HG03095 (cell line): ENCODE results near the gene GNAI2.
"Not testable (repeated sequence)": the region's sequence is repeated elsewhere in the genome, so short reads cannot be mapped to it uniquely, and the experiment has no call there.

Experiments used
- ATAC-seq: cut with Tn5 transposase; IDR thresholded peaks from one replicate; pipeline ENCODE4 v1.9.1; 2021; ENCODE audit warnings: moderate library complexity; ENCODE audit not compliant: unreplicated experiment

GNAI2 gene

DNA sequence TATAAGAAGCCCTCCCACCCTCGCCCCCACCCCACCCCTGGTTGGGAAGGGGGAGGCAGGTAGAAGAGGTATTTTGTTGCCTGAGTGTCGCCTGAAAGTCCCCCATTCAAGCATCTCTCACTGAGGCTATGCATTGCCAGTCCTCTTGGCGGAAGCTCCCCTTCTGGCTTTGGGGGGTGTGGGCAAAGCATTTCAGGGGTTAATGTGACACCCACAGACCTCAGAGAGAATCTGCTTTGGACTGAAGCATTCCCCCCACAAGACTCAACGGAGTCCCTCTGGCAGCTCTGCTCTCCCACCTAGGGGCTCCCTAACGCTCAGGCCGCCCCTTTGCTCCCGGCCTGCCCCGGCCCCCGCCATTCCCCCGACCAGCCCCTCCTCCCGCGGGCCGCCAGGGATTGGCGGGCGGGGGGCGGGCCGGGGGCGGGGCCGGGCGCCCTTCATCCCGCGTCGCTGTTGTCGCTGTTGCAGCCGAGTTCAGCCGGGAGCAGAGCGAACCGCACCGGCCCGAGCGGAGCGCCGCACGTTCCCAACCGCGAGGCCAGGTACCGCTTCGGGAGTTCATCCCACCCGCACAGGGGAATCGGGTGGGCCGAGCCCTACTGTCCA is 31.1 kb upstream of the GNAI2 start, which contains the start of gene SLC38A3:
SLC38A3 (plus strand) TSS at position 468 of the 609 bp plus-strand sequence. CDS start 8,929 bp downstream, outside the sequence.
- ATAC-seq, result no peak

DNA sequence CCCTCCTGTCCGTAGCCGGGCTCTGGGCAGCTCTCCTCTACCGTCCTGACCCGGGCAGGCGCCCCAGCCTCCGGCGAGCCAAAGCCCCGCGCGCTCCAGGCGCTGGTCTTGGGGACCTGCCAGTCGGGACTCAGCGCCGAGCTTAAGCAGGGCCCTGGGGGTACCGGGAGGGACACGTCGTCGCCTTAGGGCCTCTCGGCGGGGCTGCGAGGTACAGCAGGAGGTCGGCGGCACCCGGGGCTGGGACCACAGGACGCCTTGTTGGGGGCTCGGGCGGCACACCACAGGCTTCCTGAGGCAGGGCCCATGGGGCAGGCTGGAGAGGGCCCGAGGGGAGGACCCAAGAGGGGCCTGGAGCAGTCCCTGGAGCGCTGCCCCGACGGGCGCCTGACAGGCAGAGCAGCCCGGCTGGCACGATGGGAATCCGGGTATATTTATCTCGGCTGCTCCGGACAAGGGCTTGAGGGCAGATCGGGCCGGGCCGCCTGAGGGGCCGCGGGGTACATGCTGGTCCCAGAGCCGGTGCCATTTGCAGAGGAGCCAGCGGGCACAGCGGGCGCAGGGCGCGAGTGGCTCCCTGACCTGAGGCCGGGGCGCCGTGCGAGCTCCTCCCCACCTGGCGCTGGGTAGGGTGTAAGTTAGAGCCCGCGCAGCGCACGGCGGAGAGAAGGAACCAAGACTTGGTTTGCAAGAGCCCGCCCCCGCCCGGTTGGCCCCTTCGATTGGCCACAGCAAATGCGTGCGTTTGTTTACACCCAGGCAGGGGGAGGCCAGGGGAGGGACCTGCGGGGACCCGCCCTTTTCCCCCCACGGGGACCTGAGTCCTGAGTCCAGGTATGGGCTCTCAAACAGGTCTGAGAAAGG is 30.4 kb upstream of the GNAI2 start:
- ATAC-seq, result no peak

DNA sequence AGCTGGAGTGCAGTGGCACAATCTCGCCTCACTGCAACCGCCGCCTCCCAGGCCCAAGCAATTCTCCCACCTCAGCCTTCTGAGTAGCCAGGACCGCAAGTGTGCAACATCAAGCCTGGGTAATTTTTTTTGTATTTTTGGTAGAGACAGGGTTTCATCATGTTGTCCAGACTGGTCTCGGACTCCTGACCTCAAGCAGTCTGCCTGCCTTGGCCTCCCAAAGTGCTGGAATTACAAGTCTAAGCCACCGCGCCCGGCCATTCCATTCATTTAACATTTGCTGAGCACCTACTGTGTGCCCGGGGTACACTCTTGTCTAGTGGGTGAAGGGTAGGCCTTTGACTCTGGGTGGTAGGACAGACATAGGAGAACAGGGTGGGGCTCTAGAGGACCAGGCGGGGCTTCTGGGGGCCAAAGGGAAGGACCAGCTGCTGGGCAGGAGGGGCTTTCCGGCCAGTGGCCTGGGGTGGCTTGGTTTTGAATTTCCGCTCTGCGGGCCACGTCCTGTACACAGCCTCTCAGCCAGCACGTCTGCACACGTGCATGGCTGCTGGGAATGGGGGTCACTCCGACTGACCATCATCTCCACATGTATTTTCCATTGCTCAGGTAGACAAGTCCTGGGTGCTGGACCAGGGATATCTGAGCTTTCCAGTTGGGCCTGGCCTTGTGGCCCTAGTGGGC is 28.5 kb upstream of the GNAI2 start:
- no peak for ATAC-seq

DNA sequence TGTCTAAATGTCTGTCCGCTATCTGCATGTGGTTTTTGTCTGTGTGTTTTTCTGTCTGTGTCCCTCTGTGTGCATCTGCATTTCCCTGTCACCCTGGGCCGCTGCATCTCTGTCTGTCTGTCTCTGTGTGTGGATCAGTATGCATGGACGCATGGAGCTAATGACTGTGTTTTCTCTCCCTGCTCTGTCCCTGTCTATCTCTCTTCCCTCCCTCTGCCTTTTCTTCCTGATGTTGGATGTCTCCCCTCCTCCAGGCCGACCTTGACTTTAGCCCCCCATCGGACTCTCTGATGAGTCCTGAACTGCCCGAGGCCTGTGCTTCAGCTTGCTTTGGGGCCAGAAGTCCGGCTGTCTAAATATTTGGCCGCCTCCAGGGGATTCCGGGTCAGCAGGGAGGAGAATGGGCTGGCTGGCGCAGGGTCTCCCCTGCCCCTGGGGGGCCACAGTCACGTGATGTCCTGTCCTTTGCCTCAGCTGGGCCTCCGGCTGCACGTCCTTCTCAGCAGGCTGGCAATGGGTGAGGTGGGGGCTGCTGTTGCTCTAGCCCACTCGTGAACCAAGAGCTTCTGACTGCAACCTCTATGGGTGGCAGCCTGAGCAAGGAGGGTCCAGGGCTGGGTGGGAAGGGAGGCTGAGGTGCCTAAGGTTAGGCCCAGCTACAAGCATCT is 27.2 kb upstream of the GNAI2 start:
- no peak for ATAC-seq

DNA sequence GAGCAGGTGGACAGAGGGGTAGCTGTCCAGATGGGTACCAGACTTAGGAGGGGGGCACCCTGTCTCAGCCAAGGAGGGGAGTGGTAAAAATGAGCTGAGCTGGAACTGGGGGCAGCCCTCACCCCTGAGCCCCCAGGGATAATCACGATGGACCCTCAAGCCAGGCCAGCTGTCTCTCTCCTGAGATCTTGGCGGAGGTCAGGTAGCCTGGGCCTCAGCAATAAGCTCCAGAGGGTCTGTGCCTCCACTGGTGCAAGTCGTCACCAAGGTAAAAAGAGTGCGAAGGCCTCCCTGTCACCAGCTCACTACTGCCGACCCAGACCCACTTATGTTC is 25.9 kb upstream of the GNAI2 start:
- no peak for ATAC-seq

DNA sequence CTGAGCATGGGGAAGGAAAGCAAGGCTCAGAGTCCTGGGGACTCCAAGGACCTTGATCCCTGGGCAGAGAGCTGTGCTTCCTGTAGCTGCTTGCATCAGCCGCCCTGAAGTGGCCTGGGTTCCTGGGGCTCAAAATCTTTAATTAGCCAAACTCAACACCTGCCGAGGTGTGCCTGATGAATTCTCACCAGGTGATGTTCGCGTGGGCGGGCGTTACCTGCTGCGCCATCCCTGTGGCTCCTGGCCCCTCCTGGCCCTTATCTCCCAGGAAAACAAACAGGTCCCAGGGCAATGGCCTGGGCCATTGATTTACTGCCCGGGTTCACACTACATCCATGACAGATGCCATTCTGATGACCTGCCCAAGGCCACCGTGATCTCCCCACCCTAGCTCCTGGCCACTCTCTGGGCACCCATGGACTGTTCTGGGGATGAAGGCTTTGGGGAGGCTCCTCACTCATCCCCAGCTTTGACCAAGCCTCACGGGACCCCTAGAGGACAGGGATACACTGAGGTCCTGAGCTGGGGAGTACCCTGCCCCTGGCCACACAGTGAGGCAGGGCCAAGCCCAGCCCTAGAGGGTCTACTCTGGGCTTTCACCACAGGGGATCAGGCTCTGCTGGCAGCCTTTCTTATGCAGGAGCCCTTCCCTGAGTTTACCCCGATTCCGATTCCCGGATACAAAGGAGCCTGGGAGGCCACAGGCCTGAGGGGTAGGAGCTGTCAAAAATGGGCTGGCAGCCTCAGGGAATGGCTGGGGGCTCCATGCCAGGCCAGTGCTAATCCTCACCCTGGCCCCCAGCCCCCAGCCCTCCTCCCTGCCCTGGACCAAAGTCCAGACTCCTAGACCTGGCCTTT is 25.3 kb upstream of the GNAI2 start:
- no peak for ATAC-seq

DNA sequence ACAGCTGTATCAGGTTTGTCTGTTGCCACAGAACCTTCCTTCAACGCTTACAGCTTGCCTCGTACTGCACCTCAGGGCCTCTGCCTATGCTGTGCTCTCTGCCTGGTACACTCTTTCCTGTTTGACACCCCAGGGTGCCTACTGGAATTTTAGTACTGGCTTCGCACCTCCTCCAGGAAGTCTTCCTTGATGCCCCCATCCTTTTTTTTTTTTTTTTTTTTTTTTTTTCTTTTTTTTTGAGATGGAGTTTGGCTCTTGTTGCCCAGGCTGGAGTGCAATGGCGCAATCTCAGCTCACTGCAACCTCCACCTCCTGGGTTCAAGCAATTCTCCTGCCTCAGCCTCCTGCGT is 24.7 kb upstream of the GNAI2 start:
- not testable (repeated sequence) for ATAC-seq

DNA sequence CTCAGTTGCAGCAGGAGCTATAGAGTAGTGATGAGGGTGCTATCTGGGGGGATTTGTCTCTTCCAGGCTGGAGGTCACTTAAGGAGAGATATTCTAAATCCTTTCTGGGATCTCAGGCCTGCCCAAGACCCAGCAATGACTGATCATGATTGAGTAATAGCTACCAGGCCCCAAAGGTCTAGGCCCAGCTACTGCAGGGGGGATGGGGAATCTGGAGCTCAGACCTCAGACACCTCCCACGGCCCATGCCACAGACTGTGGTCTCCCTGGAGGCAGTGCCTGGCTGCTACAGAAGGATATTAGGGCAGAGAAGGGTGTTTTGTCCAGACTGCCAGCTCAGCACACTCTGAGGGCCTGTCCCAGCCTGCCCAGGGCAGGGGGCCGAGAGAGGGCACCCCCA is 24.1 kb upstream of the GNAI2 start:
- no peak for ATAC-seq

DNA sequence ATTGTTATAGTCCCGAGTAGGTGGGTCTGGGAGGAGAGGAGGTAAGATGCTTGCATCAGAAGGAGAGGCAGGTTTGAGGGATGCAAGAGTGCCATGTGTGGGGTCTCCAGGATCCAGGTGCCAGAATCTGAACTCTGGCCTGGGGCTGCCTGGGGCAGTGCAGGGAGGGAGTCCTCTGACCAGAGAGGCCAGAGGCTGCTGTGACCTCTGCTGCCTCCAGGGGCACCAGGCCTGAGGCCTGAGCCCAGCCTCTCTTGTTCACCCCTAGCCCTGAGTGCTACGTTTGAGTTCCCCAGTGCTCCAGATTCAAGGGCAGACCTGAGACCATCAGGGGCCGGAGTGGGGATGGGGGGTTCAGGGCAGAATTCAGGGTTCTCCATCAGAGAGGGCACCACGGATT is 23.5 kb upstream of the GNAI2 start:
- no peak for ATAC-seq

DNA sequence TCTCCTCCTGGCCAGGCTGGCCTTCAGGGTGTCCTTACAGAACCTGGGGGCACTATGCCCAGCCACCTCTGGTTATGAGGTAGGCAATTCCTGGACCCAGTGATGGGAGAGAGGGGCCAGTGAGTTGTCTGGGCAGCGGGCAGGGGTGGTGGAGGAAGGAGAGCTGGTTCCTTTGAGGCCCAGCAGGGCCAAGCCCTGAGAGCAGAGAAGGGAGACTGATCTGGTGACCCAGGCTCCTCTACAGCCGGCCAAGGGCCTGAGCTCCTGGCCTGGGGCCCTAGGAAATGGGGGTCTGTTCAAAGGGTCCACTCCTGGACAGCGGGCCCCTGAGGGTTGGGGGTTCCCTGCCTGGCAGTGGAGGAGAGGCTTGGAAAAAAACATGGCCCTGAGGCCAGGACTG is 23.0 kb upstream of the GNAI2 start:
- no peak for ATAC-seq

DNA sequence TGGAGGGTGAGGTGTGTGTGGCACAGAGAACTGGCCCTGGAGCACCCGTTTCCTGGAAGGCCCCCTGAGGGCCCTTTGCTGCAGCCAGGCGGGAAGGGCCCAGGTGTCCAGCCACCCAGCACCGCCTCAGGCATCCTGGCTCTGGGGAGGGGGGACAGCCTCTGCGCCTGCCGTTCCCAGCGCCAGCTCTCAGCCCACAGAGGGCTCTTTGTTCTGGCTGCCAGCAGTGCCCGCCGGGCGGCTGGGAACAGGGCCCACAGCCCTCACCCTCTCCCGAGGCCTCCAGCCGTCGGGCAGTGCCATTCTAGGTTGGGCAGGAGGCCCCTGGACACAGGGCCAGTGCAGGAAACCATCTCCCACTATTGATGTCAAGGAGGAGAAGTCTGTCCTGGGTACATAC is 22.6 kb upstream of the GNAI2 start:
- no peak for ATAC-seq

DNA sequence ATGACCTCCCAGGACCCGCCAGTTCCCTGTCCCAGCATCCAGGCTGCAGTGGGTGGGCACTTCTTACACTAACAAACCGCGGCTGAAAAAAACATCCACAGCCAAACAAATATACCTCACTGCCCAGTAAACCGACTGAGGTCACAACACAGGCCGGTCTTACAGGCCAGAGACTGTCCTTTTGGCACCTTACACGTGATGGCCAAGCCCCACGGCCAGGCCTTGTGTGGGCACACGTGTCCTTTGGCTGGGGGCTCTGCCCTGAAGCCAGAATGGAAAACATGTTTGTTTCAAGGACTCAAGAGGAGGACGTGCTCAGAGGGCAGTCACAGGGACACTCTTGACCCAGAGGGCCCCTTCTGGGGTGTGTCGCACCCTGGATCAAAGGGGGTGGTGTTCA is 21.2 kb upstream of the GNAI2 start:
- no peak for ATAC-seq

DNA sequence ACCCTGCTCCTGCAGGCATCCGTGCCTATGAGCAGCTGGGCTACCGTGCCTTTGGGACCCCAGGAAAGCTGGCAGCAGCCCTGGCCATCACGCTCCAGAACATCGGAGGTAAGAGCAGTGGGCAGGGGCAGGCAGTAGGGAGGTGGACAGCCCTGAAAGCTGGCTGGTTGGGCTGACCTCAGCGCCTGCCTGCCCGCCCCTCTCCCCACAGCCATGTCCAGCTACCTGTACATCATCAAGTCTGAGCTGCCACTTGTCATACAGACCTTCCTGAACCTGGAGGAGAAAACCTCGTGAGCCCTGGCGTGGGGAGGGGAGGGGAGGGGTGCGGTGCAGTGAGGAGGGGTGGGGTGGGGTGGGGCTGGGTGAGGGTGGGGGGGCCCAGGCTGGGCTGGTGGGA is 20.5 kb upstream of the GNAI2 start:
- no peak for ATAC-seq

DNA sequence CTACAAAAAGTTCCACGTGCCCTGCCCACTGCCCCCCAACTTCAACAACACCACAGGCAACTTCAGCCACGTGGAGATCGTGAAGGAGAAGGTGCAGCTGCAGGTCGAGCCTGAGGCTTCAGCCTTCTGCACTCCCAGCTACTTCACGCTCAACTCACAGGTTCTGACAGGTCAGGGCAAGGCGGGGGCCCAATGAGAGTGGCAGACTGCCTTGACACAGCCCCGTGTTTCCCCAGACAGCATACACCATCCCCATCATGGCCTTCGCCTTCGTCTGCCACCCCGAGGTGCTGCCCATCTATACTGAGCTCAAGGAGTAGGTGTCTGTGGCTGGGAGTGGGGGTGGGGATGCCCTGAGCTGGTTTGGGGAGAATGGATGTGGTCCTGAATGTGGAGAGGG is 18.3 kb upstream of the GNAI2 start:
- no peak for ATAC-seq

DNA sequence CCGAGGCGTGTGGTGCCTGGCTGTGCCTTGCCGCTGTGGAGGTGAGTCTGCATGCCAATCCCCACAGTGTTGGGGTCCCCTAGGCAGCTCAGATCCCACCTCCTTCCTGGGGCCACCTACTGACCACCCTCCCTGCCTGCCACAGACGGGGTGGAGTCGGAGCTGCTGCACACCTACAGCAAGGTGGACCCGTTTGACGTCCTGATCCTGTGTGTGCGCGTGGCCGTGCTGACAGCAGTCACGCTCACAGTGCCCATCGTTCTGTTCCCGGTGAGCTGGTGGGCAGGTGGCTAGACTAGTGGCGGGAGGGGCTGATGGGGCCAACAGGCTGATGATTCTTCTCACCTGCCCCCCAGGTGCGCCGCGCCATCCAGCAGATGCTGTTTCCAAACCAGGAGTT is 17.6 kb upstream of the GNAI2 start:
- ATAC-seq, result no peak

DNA sequence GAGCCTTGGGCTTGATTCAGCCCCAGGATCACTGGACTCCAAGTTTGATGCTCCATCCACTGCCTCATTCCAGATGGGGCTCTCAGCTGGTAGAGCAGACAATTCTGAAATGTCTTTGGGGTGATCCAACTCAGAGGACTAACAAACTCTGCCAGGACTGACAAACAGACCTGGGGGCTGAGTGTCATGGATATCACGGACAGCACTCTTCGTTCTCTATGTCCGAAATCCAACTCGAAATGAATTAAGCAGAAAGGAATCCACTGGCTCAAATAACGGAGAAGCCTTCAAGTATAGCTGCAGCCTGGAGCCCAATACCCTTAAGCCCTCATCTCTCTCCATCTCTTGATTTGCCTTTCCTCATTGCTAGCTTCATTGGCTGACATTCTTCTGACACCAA is 16.7 kb upstream of the GNAI2 start:
- no peak for ATAC-seq

DNA sequence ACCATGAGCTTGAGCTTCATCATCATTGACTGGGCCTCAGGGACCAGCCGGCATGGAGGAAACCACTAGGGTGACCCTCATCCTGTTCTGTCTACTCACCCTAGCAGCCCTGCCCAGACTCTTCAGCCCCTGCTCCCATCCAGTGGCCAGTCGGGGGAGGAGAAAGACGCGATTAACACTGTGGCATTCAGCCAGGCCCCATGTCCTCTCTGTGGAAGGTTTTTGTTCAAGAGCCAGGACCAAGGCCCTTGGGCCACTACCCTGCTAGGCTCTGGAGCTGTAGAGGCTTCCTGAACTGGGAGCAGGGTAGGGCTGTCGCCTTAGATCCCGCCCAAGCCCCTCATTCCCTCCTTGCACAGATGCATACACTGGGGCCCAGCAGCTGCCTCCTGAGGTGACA is 15.9 kb upstream of the GNAI2 start:
- ATAC-seq, result no peak

DNA sequence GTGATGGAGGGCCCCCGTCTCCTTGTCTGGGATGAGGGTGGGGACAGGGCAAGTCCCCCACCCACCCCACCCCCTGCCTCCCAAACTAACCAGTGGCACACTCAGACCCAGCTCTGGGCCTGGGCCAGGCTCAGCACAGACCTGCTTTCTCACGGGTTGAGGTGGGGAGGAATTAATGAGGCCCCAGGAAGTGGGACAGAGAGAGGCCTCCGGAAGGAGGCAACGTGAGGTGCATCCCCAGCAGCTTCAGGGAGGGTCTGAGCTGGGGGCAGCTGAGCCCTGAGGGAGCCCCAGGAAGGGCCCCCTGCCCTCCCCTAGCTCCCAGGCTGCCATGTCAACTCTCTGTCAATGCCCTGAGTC is 15.0 kb upstream of the GNAI2 start:
- ATAC-seq, result no peak

DNA sequence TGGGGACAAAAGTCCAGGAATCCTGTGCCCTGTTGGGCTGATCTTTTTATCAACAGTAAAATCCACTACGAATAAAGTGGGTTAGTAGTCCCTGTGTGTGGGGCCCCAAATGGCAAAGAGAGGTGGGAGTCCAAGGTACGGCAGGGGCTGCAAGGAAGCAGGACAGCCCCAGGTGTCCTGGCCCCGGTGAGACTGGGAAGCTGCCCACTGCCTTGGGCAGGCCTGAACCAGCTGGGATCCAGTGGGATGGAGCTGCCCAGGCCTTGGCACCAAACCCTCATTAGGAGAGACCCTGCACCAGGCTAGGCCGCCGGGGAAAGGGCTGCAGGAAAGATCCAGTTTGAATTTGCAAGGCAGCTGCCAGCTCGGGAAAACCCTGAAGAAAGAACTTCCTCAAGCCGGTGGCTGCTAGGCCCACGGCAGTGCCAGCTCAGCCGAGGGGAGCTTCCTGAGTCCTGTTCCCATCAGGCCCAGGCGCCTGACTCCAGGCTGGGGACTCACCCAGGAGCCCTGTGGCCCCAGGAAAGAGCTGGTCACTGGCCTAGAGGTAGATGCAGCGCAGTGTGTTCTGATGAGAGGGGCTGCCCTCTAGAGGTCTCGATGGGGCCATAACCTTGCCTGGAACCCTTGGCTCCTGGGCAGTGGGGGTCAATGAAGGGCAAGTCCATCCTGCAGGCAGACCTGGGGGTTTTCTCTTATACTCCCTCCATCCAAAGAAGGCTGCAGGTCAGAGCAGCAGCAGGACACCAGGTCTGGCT is 14.4 kb upstream of the GNAI2 start:
- ATAC-seq, result no peak

DNA sequence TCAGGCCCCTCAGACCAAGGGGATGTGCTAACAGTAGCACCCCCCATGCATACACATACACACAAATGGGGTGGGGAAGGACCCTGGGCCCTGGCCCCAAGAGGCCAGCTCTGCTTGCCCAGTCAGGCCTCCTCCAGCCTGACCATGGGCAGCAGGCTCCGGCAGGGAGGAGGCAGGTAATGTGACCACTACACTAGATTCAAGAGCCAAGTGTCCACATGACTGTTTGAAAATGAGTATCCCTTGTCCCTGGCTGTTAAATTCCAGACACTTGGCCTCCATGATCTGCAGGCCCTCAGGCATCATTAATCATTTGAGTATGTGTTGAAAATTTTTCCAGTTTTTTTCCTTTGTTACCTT is 13.9 kb upstream of the GNAI2 start:
- no peak for ATAC-seq
